Glutamatergic neuron (in vitro differentiated cells): Measurements from ENCODE around the gene SMPD2. TPM values are rescaled to one million over a fixed set of nuclear protein-coding genes. Genes with fewer than 3 reads are reported as not detected.

Experiments used
- DNase-seq: peaks from one replicate; pipeline ENCODE4 v3.0.0; 2022
- H3K27ac Mint-ChIP-seq: one replicate; pipeline ENCODE4 v1.8.0; 2020; ENCODE audit warnings: mild to moderate bottlenecking, mixed read lengths, inconsistent platforms; ENCODE audit not compliant: unreplicated experiment
- H3K27me3 Mint-ChIP-seq: one replicate; pipeline ENCODE4 v1.8.0; 2020; ENCODE audit warnings: mild to moderate bottlenecking, moderate library complexity, mixed read lengths, inconsistent platforms; ENCODE audit not compliant: unreplicated experiment
- H3K36me3 Mint-ChIP-seq: one replicate; pipeline ENCODE4 v1.8.0; 2020; ENCODE audit warnings: mild to moderate bottlenecking, mixed read lengths, inconsistent platforms; ENCODE audit not compliant: unreplicated experiment
- H3K4me1 Mint-ChIP-seq: one replicate; pipeline ENCODE4 v1.8.0; 2020; ENCODE audit warnings: mild to moderate bottlenecking, low read depth, mixed read lengths, inconsistent platforms; ENCODE audit not compliant: unreplicated experiment
- H3K4me3 Mint-ChIP-seq: one replicate; pipeline ENCODE4 v1.8.0; 2020; ENCODE audit warnings: mild to moderate bottlenecking, mixed read lengths, inconsistent platforms; ENCODE audit not compliant: unreplicated experiment
- H3K9me3 Mint-ChIP-seq: one replicate; pipeline ENCODE4 v1.8.0; 2020; ENCODE audit warnings: mild to moderate bottlenecking, moderate library complexity, mixed read lengths, inconsistent platforms; ENCODE audit not compliant: unreplicated experiment
- CTCF ChIP-seq: fragments of 200-600 bp; sonication (generic); IDR thresholded peaks from one replicate; pipeline ENCODE4 v1.5.0; 2021; ENCODE audit not compliant: partially characterized antibody, unreplicated experiment
- total RNA-seq: library from RNA; stranded (reverse); fragmentation: NEBNext Ultra II Directional; extraction: Animal tissue kit (Norgen Biotek cat#: 25700); gene quantifications from one replicate; pipeline ENCODE4 v1.2.1, GENCODE V29; 2021; ENCODE audit not compliant: unreplicated experiment

The SMPD2 gene
- total RNA-seq, 1 donor from 2014 or later: 6.4 TPM

- no peak overlapping the region for H3K4me3 Mint-ChIP-seq
- H3K27ac Mint-ChIP-seq: no peak overlapping the region
- no peak for DNase-seq
- H3K4me1 Mint-ChIP-seq: no peaks in the 10 kb centered on the region
- no peaks in the 10 kb centered on the region for H3K36me3 Mint-ChIP-seq
- TF ChIP-seq CTCF: no peak
- H3K27me3 Mint-ChIP-seq: peaks cover 3% of the 10 kb centered on the region
- no peaks in the 10 kb centered on the region for H3K9me3 Mint-ChIP-seq
Observed at GRCh38 chr6:109397020-109397419, 43.5 kb upstream of the SMPD2 start.

DNA sequence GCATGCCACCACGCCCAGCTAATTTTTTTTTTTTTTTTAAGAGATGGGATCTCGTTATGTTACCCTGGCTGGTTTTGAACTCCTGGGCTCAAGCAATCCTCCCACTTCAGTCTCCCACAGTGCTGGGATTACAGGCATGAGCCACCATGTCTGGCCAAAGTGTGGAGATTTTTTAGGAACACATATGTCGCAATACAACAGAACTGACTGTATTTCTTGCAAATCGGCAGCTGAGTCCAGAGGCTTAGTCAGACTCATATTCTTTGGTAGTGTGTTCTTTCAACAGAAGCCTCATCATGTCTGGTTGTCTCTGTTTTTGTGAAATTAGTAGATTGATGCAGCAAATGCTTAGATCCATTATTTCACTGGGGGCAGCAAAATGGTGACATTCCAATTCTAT lies 34.3 kb upstream of the SMPD2 start:
- Mint-ChIP-seq H3K4me3 (no peak overlapping the region), H3K27me3 (no peaks in the 10 kb centered on the region), H3K4me1 (no peaks in the 10 kb centered on the region), H3K36me3 (no peaks in the 10 kb centered on the region), H3K9me3 (no peaks in the 10 kb centered on the region), H3K27ac (no peak overlapping the region)
- no peak for TF ChIP-seq CTCF
- no peak for DNase-seq

DNA sequence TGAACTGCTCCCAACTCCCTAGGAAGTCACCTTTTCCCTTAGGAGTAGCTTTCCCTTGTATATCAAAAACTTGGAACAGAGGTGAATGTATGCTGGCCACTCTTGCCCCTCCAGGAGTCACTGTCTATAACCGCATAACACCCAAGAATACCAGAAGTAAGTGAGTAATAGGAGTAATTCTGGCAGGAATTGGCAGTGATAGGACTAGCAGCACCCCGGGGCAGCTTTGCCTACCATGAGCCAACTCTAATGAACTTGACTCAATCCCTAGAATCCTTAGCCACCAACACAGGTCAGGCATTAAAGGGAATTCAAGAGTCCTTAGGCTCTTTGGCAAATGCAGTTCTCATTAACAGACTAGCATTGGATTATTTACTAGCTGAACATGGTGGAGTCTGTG lies 29.5 kb upstream of the SMPD2 start:
- Mint-ChIP-seq H3K4me1 (no peaks in the 10 kb centered on the region), H3K36me3 (no peaks in the 10 kb centered on the region)
- TF ChIP-seq CTCF: no peak

GRCh38 chr6:109417646-109418045 lies 22.9 kb upstream of the SMPD2 start:
- Mint-ChIP-seq H3K9me3 (peaks cover 2% of the 10 kb centered on the region), H3K27ac (no peak overlapping the region), H3K4me3 (no peak overlapping the region), H3K36me3 (no peaks in the 10 kb centered on the region), H3K27me3 (no peaks in the 10 kb centered on the region), H3K4me1 (no peaks in the 10 kb centered on the region)
- TF ChIP-seq CTCF: no peak
- no peak for DNase-seq

More for the DNA sequence above, 29.5 kb upstream of the SMPD2 start:
- DNase-seq: no peak
- H3K27ac Mint-ChIP-seq: no peak overlapping the region
- no peaks in the 10 kb centered on the region for H3K27me3 Mint-ChIP-seq
- H3K4me3 Mint-ChIP-seq: no peak overlapping the region
- peaks cover 2% of the 10 kb centered on the region for H3K9me3 Mint-ChIP-seq

DNA sequence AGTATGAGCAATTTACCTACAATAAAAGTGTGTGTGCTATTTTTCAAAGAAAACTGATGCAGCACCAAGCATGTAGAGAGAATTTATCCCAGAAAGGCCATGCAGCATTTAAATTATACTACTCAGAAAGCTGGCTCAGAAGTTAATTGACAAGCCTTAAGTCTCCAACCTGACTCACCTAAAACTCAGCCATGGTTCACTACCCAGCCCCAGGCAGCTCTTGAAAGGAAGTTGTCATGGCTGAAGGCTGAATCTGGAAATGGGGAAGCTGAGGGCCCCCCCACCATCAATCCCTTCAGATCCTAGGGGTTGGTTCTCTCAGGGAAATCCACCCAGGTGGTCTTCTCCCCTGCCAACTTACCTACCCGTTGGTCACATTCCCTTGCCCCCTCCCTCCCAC lies 19.8 kb upstream of the SMPD2 start:
- H3K27ac Mint-ChIP-seq: no peak overlapping the region
- DNase-seq: no peak
- H3K4me1 Mint-ChIP-seq: no peaks in the 10 kb centered on the region
- H3K9me3 Mint-ChIP-seq: no peaks in the 10 kb centered on the region
- H3K36me3 Mint-ChIP-seq: no peaks in the 10 kb centered on the region
- H3K27me3 Mint-ChIP-seq: no peaks in the 10 kb centered on the region
- no peak for TF ChIP-seq CTCF
- H3K4me3 Mint-ChIP-seq: no peak overlapping the region
